ENCODE measurements around the gene RPL32. TPM values are rescaled to one million over a fixed set of nuclear protein-coding genes. Genes with fewer than 3 reads are reported as not detected.
"Not testable (repeated sequence)": the region's sequence is repeated elsewhere in the genome, so short reads cannot be mapped to it uniquely, and the experiment has no call there.

RPL32 gene
- total RNA-seq, 1 experiment from 2014 or later, result 1,853 TPM

DNA sequence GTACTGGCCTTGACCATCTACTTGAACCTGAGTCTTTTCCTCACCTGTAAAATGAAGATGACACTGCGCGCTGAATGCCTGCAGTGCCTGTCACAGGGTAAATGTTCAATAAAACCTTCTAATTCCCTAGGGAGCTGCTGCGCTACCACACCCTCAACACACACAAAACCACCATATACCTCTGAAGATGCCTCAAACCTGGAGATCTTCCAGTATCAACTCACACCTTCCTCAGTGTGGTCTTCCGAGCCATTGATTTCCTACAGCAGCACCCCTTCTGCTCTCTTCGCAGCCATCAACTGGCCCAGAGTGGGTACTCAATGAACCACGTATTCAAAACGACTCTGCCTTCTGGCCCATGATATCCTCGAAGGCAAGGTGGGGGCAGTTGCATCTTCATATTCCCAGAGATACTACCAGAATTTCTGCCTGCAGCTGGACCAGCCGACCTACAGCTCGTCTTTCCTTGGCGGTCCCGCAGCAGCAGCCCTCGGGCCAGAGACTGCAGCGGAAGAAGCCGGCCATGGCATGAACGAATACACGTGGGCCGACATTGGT lies 695 bp downstream of the RPL32 start:
- ChIA-PET RAD21 (ENCODE audit: low non-redundant PET in 1 of 2, low total read pairs in 2 of 2, uncharacterized antibody in 2 of 2, unreplicated experiment in 2 of 2) (no interaction called here), CTCF (interaction anchor here (1.7 to 2.0 kb wide), 2 partner anchors 30 to 134 kb away, joined by 7 to 12 read pairs; no protein-coding TSS in a partner anchor), POLR2A (interaction anchor here (0.6 to 1.9 kb wide), 4 partner anchors 10 to 31 kb away, joined by 3 to 13 read pairs (median 6); no protein-coding TSS in a partner anchor)
- no peak for DNase-seq (ENCODE audit: low read depth, low spot score)
- no peak for ATAC-seq
- Histone ChIP-seq H3K9ac (ENCODE audit: low read length) (peak overlapping the region; percentile 100), H3K9me2 (ENCODE audit: insufficient read depth) (no peaks in the 10 kb centered on the region), H3K27ac (ENCODE audit: low read depth, low read length) (peak overlapping the region; percentile 93), H4K20me1 (ENCODE audit: insufficient read depth) (peaks cover 42% of the 10 kb centered on the region; the same call in 1 of the 2 replicates), H3K4me1 (ENCODE audit: control insufficient read depth in 1 of 2, insufficient read depth in 2 of 2, low read length in 2 of 2) (peaks cover 0 to 18% of the 10 kb centered on the region in 2 experiments; a peak in 2 of 4 replicates), H3K4me2 (ENCODE audit: low read length) (peak overlapping the region; percentile 95), H2AFZ (ENCODE audit: low read depth, low read length, poor library complexity, severe bottlenecking) (no peak overlapping the region), H3K79me2 (ENCODE audit: insufficient read depth, low read length) (peaks cover 57% of the 10 kb centered on the region), H3K36me3 (ENCODE audit: control insufficient read depth in 1 of 2, insufficient read depth in 2 of 2, low read length in 2 of 2) (peaks cover 37 to 53% of the 10 kb centered on the region in 2 experiments), H3K9me3 (ENCODE audit: control insufficient read depth in 1 of 2, insufficient read depth in 1 of 2, low read depth in 1 of 2, low read length in 2 of 2) (no peaks in the 10 kb centered on the region), H3K27me3 (ENCODE audit: insufficient read depth, low read length) (no peaks in the 10 kb centered on the region), H3K4me3 (replicated peaks in 1 of 2; ENCODE audit: low read depth in 1 of 2, low read length in 2 of 2) (peak overlapping the region; percentile 95 to 100)
- TSS peak; percentile 55 for BruUV-seq (replicated peaks)
- no peak for TF ChIP-seq POLR2AphosphoS5 (IDR thresholded peaks at IDR 0.05; ENCODE audit: low read depth, low read length)
- TF ChIP-seq SIN3A (IDR thresholded peaks at IDR 0.05; ENCODE audit: low read depth), result peak; percentile 28; the same call in 1 of the 2 replicates
- intact Hi-C loops (cut with micrococcal nuclease), result no loop called here

DNA sequence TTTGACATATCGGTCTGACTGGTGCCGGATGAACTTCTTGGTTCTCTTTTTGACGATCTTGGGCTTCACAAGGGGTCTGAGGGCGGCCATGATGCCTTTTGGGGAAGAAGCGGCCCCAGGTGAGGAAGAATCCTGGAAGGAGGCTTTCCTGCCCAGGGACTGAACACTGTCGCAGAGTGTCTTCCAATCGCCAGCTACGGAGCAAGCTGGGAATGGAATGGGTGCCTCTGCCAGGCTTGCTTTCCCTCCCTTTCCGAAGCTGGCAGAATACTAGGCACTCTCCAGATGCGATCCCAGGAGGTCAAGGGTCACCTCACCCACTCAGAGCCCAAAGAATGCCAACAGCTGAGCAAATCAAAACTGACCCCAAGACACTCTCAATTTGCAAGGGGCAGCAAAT lies 1.2 kb downstream of the RPL32 start:
- peak overlapping the region; percentile 93; the same call in 1 of the 2 replicates for H3K27ac ChIP-seq (ENCODE audit: low read depth, low read length)
- peak overlapping the region; percentile 100 for H3K9ac ChIP-seq (ENCODE audit: low read length)
- H2AFZ ChIP-seq (ENCODE audit: low read depth, low read length, poor library complexity, severe bottlenecking); BruUV-seq (replicated peaks); RAD21 ChIA-PET (ENCODE audit: low non-redundant PET in 1 of 2, low total read pairs in 2 of 2, uncharacterized antibody in 2 of 2, unreplicated experiment in 2 of 2); ATAC-seq; DNase-seq (ENCODE audit: low read depth, low spot score); CTCF ChIA-PET; intact Hi-C loops (cut with micrococcal nuclease); H3K9me3 ChIP-seq (ENCODE audit: control insufficient read depth in 1 of 2, insufficient read depth in 1 of 2, low read depth in 1 of 2, low read length in 2 of 2); H3K27me3 ChIP-seq (ENCODE audit: insufficient read depth, low read length); H3K9me2 ChIP-seq (ENCODE audit: insufficient read depth): not testable (repeated sequence)
- peaks cover 62% of the 10 kb centered on the region for H3K79me2 ChIP-seq (ENCODE audit: insufficient read depth, low read length)
- POLR2A ChIA-PET, result interaction anchor here (0.6 kb wide), 1 partner anchor 30 kb away, joined by 7 read pairs; no protein-coding TSS in a partner anchor
- peak overlapping the region; percentile 95 to 100 for H3K4me3 ChIP-seq (replicated peaks in 1 of 2; ENCODE audit: low read depth in 1 of 2, low read length in 2 of 2)
- peaks cover 42 to 58% of the 10 kb centered on the region in 2 experiments for H3K36me3 ChIP-seq (ENCODE audit: control insufficient read depth in 1 of 2, insufficient read depth in 2 of 2, low read length in 2 of 2)
- H4K20me1 ChIP-seq (ENCODE audit: insufficient read depth), result peaks cover 48% of the 10 kb centered on the region; the same call in 1 of the 2 replicates
- peaks cover 0 to 18% of the 10 kb centered on the region in 2 experiments; a peak in 2 of 4 replicates for H3K4me1 ChIP-seq (ENCODE audit: control insufficient read depth in 1 of 2, insufficient read depth in 2 of 2, low read length in 2 of 2)
- peak overlapping the region; percentile 95 for H3K4me2 ChIP-seq (ENCODE audit: low read length)
